ENCODE results near the gene CES1. TPM values are rescaled to one million over a fixed set of nuclear protein-coding genes. Genes with fewer than 3 reads are reported as not detected.
"Not testable (repeated sequence)": the region's sequence is repeated elsewhere in the genome, so short reads cannot be mapped to it uniquely, and the experiment has no call there.

Gene CES1
- total and polyA plus RNA-seq, 2 experiments from 2014 or later, result not detected

- Histone ChIP-seq H3K27me3 (peaks cover 3% of the 10 kb centered on the region), H3K4me3 (no peak overlapping the region), H3K9me3 (ENCODE audit: low read depth) (no peaks in the 10 kb centered on the region), H3K36me3 (no peaks in the 10 kb centered on the region), H3K4me1 (ENCODE audit: low read depth) (no peaks in the 10 kb centered on the region), H3K27ac (no peak overlapping the region)
- no peak for TF ChIP-seq CTCF (IDR thresholded peaks at IDR 0.05; ENCODE audit: low read depth, low read length)
- DNase-seq (ENCODE audit: low read depth in 1 of 2, low spot score in 1 of 2), result no peak
Measured at GRCh38 chr16:55839115-55839514, 6.2 kb upstream of the CES1 start.

DNA sequence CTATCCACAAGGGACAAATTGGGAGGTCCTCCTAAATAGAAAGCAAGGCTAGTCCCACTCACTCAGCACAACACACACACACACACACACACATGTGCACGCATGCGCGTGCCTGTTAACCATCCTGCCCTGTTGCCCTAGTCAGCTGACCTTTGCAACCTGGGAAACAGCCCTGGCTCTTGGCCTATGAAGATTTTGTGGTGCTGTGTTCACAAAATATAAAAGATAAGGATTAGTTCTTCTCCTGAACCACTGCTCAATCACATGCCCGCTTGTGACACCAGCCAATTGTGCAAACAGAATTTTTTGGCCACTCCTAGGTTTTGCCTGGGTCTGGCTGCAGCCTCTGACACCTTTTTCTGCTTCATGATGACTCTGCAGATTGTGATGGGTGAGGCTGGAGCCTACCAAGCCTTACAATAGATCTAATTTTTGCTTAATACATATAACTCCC, 3.3 kb upstream of the CES1 start:
- no peak for DNase-seq (ENCODE audit: low read depth in 1 of 2, low spot score in 1 of 2)
- Histone ChIP-seq H3K4me1 (ENCODE audit: low read depth) (no peaks in the 10 kb centered on the region), H3K9me3 (ENCODE audit: low read depth) (no peaks in the 10 kb centered on the region), H3K27ac (no peak overlapping the region), H3K27me3 (no peaks in the 10 kb centered on the region), H3K4me3 (no peak overlapping the region), H3K36me3 (no peaks in the 10 kb centered on the region)
- TF ChIP-seq CTCF (IDR thresholded peaks at IDR 0.05; ENCODE audit: low read depth, low read length), result no peak

DNA sequence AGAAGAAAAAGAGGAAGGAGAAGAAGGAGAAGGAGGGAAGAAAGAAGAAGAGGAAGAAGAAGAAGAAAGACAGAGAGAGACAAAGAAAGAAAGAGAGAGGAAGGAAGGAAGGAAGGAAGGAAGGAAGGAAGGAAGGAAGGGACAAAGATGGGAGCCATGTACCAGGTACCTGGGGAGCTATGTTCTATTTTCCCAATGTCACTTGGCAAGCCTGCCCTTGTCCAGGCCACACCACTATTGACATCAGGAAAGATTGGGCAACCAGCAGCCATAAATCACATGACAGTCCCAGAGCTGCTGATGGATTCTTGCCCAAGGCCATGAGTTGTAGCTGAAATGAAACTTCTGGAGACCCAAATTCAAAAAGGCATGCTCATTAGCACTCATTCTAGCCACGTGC, 2.7 kb upstream of the CES1 start:
- H3K4me3 ChIP-seq, result no peak overlapping the region
- no peaks in the 10 kb centered on the region for H3K27me3 ChIP-seq
- H3K36me3 ChIP-seq, result no peaks in the 10 kb centered on the region
- no peak overlapping the region for H3K27ac ChIP-seq
- no peaks in the 10 kb centered on the region for H3K9me3 ChIP-seq (ENCODE audit: low read depth)
- DNase-seq (ENCODE audit: low read depth in 1 of 2, low spot score in 1 of 2), result peak in 1 of 2 donors; percentile 8
- H3K4me1 ChIP-seq (ENCODE audit: low read depth), result no peaks in the 10 kb centered on the region
- no peak for TF ChIP-seq CTCF (IDR thresholded peaks at IDR 0.05; ENCODE audit: low read depth, low read length)

DNA sequence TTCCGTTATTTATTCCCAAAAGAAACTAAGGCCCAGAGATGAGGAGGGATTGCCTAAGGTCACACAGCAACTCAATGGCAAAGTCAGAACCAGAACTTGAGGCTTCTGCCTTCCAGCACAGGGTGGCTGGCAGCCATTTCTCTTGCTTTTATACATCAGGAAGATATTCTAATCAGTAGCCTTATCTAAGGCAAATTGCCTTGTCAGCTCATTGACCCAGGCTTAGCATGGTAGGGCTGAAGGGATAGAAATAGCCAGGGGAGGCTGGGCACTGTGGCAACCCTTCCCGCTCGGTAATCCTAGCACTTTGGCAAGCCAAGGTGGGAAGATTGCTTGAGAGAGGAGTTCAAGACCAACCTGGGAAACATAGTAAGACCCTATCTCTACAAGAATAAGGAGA, 2.3 kb upstream of the CES1 start:
- not testable (repeated sequence) for H3K27ac ChIP-seq; H3K27me3 ChIP-seq; H3K4me1 ChIP-seq (ENCODE audit: low read depth); H3K36me3 ChIP-seq; H3K4me3 ChIP-seq; DNase-seq (ENCODE audit: low read depth in 1 of 2, low spot score in 1 of 2); H3K9me3 ChIP-seq (ENCODE audit: low read depth)

GRCh38 chr16:55834049-55834448, 1.2 kb upstream of the CES1 start:
- Histone ChIP-seq H3K36me3 (no peaks in the 10 kb centered on the region), H3K9me3 (ENCODE audit: low read depth) (no peaks in the 10 kb centered on the region), H3K4me1 (ENCODE audit: low read depth) (no peaks in the 10 kb centered on the region), H3K27me3 (no peaks in the 10 kb centered on the region), H3K4me3 (no peak overlapping the region), H3K27ac (no peak overlapping the region)
- TF ChIP-seq CTCF (IDR thresholded peaks at IDR 0.05; ENCODE audit: low read depth, low read length), result no peak
- no peak for DNase-seq (ENCODE audit: low read depth in 1 of 2, low spot score in 1 of 2)

GRCh38 chr16:55832425-55832772, 497 bp downstream of the CES1 start:
- no peaks in the 10 kb centered on the region for H3K27me3 ChIP-seq
- DNase-seq (ENCODE audit: low read depth in 1 of 2, low spot score in 1 of 2), result no peak
- no peak overlapping the region for H3K4me3 ChIP-seq

More at GRCh38 chr16:55832425-55832772, 497 bp downstream of the CES1 start:
- no peaks in the 10 kb centered on the region for H3K4me1 ChIP-seq (ENCODE audit: low read depth)
- no peaks in the 10 kb centered on the region for H3K36me3 ChIP-seq
- no peak overlapping the region for H3K27ac ChIP-seq
- no peaks in the 10 kb centered on the region for H3K9me3 ChIP-seq (ENCODE audit: low read depth)
- no peak for TF ChIP-seq CTCF (IDR thresholded peaks at IDR 0.05; ENCODE audit: low read depth, low read length)
